Anterior cingulate cortex (tissue), 58 donors: Measurements from ENCODE around the gene SMPD4.
"Not testable (repeated sequence)": the region's sequence is repeated elsewhere in the genome, so short reads cannot be mapped to it uniquely, and the experiment has no call there.

ENCODE experiments used
- DNase-seq, 58 donors: peaks; one replicate each; lab custom pipeline; 2025; lab: John Stamatoyannopoulos, UW

Gene SMPD4

GRCh38 chr2:130142396-130143265 lies 38.8 kb downstream of the SMPD4 start:
- DNase-seq: not testable (repeated sequence)

GRCh38 chr2:130141645-130142370 lies 39.6 kb downstream of the SMPD4 start:
- not testable (repeated sequence) for DNase-seq

- DNase-seq: not testable (repeated sequence)
These were observed 40.4 kb downstream of the SMPD4 start for GRCh38 chr2:130141002-130141401.

GRCh38 chr2:130140516-130140915 lies 40.9 kb downstream of the SMPD4 start:
- not testable (repeated sequence) for DNase-seq

GRCh38 chr2:130139331-130140280 lies 41.8 kb downstream of the SMPD4 start:
- DNase-seq: not testable (repeated sequence)

- not testable (repeated sequence) for DNase-seq
These were observed 42.6 kb downstream of the SMPD4 start for GRCh38 chr2:130138841-130139251.

GRCh38 chr2:130138326-130138725 lies 43.1 kb downstream of the SMPD4 start:
- not testable (repeated sequence) for DNase-seq

GRCh38 chr2:130137118-130137517 lies 44.3 kb downstream of the SMPD4 start:
- DNase-seq: not testable (repeated sequence)

- DNase-seq: not testable (repeated sequence)
These were observed 44.9 kb downstream of the SMPD4 start for GRCh38 chr2:130136546-130136945.

- DNase-seq: no peak
These were observed 45.5 kb downstream of the SMPD4 start for GRCh38 chr2:130135692-130136541.

- DNase-seq: not testable (repeated sequence)
These were observed 52.1 kb downstream of the SMPD4 start, which contains the start of gene POTEF for GRCh38 chr2:130129120-130129829. Gene POTEF (minus strand): TSS chr2:130129222. CDS start chr2:130120515, 8,707 bp downstream.

- DNase-seq: not testable (repeated sequence)
These were observed 52.9 kb downstream of the SMPD4 start for GRCh38 chr2:130128464-130128863.

- DNase-seq: not testable (repeated sequence)
These were observed 53.7 kb downstream of the SMPD4 start for GRCh38 chr2:130127726-130128125.

GRCh38 chr2:130120924-130121323 lies 60.5 kb downstream of the SMPD4 start:
- DNase-seq: not testable (repeated sequence)

GRCh38 chr2:130102597-130103363 lies 78.6 kb downstream of the SMPD4 start:
- DNase-seq: not testable (repeated sequence)
